HG03520 (cell line): Measurements from ENCODE around the gene CPEB4.

Source experiments
- ATAC-seq: cut with Tn5 transposase; IDR thresholded peaks from one replicate; pipeline ENCODE4 v1.9.1; 2021; ENCODE audit warnings: mild to moderate bottlenecking, moderate library complexity; ENCODE audit not compliant: unreplicated experiment

The CPEB4 gene

GRCh38 chr5:173910215-173910614, 22.1 kb downstream of the CPEB4 start:
- no peak for ATAC-seq

DNA sequence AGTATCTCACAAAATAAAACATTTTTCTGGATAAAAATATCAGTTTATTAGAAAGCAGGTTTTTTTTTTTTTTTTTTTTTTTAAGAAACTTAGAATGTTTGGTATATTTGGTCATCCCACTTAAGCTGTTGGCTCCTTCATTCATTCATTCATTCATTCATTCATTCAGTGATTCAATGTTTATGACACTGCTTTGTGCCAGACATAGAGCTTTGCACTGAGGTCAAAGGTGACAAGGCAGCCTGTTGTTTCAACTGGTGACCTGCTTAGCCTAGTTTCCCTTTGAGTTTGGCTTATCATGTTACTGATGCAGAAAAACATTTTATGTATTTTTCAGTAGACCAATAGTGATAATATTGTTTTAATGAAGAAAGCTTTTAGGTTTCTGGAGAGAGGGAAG, 23.5 kb downstream of the CPEB4 start:
- no peak for ATAC-seq

GRCh38 chr5:173913686-173914321, 25.7 kb downstream of the CPEB4 start:
- no peak for ATAC-seq

- ATAC-seq = no peak
These were observed 27.3 kb downstream of the CPEB4 start for GRCh38 chr5:173915310-173916014.

- no peak for ATAC-seq
These were observed 28.1 kb downstream of the CPEB4 start for GRCh38 chr5:173916233-173916632.

DNA sequence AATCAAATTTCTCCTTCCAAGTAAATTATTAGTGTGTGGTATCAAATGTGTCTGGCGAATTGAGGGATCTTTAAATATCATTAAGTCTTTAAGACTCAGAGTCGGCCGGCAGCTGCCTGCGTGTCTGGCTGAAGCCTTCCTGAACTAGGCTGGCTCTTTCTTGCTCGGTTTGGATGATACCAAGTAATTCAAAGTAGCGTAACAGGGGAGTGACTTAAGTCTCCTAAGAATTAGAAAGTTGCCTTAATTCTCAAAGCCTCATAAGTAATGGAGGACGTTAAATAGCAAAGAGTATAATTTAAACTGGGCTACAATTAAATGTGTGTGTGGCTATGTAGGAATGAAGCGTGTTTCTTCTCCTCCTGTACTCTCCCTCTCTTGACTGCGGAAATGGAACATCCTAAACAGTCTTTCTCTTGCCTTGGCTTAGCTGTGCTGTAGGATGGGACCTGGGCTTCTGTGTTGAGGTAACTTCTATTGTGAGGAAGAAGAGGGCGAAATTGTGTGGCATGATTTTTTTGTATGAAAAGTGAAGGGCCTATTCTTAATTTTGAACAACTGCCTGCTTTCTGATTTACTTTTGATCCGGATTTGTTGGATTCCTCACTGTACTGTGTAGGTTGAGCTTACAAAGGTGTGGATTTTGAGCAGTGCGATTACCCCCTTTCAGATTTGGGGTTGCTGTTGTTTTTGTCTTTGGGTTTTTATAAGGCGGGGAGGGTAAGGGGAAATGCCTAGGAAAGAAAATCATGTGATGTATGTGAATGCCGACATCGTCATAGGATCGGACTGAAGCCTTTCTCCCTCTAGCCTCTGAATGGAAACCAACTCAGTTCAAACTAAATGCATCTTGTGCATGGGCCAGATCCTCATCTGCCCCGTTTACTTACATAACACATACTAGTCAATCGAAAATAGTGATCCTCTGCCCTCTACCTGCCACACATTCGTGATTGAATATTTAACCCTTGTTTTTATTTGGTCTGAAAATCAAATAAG, 29.9 kb downstream of the CPEB4 start:
- peak; percentile 90 for ATAC-seq

GRCh38 chr5:173919443-173919842, 31.3 kb downstream of the CPEB4 start:
- no peak for ATAC-seq

DNA sequence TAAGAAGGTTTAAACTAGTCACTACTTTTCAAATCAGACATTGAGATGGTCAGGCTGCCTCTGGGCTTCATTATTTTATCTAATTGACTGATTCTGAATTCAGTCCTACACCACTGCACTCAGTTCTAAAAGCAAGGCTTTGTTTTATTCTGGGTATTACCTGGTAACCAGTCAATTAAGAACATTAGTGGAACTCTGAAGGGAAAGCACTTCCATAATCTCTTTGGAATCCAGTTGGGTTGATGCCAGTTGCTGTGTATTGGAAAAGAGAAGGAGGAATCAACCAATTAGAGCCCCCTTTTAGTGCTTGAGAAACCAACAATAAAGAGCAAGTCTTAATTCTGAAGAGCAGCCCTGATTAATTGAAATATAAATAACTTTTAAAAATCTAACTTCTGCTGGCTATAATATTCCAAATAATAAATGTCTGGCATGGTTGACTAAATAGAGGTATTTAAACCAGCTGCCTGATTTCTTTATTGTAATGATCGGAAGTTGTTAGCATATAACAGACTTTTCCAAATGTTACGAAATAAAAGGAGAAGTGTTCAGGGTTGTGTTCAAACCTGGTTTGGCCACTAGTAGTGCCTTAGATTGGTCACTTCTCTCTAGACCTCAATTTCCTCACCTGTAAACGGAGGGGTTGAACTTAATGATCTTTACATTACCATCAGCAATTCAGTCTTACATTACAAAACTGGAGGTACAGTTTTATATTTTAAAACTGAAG, 32.0 kb downstream of the CPEB4 start:
- ATAC-seq = no peak

GRCh38 chr5:173920866-173921555, 32.9 kb downstream of the CPEB4 start:
- no peak for ATAC-seq

- ATAC-seq = no peak
These were observed 34.4 kb downstream of the CPEB4 start for GRCh38 chr5:173922527-173922926.

- ATAC-seq = no peak
These were observed 35.3 kb downstream of the CPEB4 start for GRCh38 chr5:173923218-173924095.

- ATAC-seq = no peak
These were observed 36.8 kb downstream of the CPEB4 start for GRCh38 chr5:173924899-173925298.

GRCh38 chr5:173925449-173926071, 37.4 kb downstream of the CPEB4 start:
- ATAC-seq = no peak

- no peak for ATAC-seq
These were observed 38.2 kb downstream of the CPEB4 start for GRCh38 chr5:173926359-173926758.

GRCh38 chr5:173928871-173929574, 40.9 kb downstream of the CPEB4 start:
- no peak for ATAC-seq

DNA sequence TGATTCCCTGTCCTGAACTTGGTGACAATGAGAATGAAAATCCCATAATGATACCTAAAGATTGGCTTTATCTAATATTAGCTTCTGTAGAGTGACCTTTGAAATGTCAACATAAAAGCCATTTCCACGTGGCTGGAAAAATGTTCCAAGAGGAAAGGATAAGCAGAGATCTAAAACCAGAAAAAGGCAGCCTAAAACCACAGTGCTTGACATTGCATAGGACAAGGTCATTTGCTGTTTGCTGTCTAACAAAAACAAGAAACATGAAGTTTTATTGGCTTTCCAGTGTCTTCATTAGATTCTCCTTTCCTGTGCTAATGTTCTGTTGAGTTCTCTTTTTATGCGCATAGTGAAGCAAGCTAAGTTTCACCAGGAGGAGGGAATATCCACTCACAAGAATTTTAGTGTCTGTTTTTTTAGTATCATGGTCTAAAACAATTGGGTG, 44.6 kb downstream of the CPEB4 start:
- ATAC-seq = no peak

DNA sequence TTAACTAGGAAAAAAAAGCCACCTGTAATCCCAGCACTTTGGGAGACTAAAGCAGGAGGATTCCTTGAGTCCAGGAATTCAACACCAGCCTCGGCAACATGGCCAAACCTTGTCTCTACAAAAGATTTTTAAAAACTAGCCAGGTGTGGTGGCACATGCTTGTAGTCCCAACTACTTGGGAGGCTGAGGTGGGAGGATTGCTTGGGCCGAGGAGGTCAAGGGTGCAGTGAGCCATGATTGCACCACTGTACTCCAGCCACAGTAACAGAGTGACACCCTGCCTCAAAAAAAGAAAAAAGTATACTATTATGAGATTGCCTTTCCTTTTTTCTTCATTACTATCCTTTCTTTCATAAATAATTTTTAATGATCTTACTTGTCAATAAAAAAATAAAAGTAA, 45.8 kb downstream of the CPEB4 start:
- ATAC-seq = no peak

DNA sequence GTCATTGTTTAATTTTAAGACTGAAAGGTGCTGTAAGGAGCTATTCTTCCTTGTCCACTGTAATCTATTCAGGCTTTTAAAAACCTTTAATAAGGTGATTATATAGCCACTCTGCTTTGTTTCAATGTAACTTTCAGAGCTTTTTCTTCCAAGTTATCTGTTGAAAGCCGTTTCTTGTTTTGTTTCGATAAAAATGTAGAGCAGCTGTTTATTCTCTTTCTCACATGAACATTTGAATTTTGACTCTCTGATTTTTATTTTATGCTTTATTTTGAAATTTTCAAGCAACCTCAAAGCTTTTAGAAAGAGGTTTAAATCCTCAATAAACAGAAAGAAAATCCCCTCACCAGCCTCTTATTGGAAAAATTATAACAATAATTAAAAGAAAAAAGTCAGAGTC, 47.2 kb downstream of the CPEB4 start:
- ATAC-seq = no peak
